HG02610 (cell line): ENCODE data around the gene ANK3.

Experiments used
- ATAC-seq: cut with Tn5 transposase; IDR thresholded peaks from one replicate; pipeline ENCODE4 v1.9.1; 2021; ENCODE audit warnings: mild to moderate bottlenecking, moderate library complexity; ENCODE audit not compliant: unreplicated experiment

ANK3 gene

DNA sequence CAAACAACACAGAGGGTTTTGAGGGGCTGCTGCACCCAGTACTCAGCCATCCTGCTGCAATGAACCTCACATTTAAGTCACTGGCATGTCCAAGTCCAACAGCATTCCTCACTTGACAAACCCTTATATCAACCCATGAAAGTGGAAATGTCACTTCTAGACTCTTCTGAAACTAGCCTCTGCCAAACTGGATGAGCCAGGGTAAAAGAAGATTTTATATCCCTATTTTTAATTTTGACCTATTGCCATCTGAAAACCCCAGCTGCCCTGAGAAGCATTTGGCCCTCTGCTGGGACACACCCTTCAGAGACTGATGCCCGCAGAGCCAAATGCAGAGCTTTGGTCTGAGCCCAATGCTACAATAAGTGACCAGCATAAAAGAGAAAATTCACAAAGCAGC, 201.1 kb downstream of the ANK3 start:
- no peak for ATAC-seq

DNA sequence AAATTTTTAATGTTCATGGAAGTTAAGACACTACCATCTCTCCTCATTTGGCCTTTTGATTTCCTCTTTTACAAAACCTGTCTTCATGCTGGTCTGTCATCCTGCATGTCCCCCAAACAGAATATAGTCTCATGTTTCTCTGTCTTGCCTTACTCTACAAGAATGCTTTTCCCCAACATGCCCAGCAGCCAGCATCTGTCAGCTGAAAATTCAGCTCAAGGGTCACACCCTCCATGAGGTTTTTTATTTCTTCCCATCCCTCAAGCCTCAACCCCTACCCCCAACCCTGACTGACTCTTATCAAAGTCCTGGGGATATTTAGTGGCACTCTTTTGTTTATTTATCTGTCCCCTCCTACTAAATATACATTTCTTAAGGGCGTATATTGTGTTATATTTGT, 202.0 kb downstream of the ANK3 start:
- ATAC-seq, result no peak

DNA sequence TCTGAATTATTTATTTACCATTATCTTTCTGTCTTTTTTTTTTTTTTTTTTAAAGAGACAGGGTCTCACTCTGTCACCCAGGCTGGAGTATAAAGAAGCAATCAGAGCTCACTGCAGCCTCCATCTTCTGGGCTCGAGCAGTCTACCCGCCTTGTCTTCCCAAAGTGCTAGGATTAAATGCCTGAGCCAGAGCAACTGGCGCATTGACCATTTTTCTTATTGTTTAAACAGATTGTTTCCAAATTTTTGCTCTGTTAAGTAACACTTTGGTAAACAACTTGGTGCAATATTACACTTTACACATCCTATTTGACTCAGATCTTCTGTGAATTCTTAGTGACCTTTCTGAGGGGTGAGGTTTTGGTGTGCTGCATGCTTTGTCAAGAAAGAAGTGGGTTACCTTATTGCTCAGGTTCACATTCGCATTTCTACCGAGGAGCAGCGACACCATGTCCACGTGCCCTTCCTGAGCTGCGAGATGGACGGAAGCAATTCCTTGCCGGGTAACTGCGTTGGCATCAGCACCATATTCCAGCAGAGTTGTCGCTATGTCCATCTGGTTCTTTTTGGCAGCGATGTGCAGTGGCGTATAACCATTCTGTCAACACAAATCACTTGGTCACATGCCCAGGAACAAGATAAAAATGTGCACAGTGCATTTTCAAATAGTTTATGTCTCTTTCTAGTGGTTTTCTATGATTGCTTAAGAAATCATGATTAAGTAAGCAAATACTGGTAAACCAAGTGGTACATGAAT, 203.2 kb downstream of the ANK3 start:
- ATAC-seq, result no peak

DNA sequence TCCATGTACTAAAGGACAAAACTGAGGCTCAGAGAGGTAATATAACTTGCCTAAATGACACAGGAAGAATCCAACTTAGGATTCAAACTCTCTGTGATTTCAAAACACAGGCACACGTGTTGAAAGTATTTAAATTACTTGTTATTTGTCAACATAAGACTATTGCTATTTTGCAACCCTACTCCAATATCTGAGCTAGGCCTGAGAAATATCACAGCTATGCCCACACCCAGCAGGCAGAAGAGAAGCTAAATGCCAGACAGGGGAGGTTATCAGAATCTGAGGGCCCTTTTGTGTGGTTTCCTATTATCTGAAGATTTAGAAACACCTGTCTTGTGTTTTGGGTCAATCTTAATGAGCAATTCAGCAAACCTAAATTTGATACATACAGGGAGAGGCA, 204.3 kb downstream of the ANK3 start:
- ATAC-seq, result no peak

DNA sequence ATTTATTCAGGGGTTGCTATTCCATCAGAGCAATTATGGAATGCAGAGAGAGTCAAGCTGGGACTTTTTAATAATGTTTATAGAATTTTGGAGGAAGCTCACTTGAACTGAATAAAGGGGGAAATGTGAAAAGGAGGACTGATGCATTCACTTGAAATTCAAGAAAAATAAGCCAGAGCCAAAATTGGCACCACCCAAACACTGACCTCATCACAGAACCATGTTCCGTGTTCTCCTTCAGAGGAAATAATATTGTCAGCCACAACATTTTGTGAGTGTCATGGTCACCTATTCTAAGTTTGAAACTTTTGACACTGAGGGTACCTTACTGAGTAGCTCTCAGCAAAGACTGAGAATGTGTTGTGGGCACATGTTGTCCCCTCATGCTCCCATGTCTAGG, 207.0 kb downstream of the ANK3 start:
- ATAC-seq, result no peak

DNA sequence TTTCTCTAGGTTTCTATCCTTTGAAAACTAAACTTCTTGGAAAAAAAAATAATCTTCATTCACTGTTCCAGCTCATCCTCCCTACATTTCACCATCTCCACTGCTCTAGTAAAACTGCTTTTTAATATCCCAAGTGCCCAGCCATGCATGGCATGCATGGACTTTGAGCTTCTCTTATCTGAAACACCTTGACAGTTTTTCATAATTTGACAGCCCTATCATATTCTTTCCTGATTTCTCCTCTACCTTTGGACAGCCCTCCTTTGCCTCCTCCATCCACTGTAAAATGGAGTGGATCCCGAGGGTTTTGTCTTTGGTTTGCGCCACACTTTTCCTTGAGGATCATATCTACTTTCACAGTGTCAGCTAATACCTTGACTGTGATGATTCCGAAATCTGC, 212.8 kb downstream of the ANK3 start:
- ATAC-seq, result no peak

DNA sequence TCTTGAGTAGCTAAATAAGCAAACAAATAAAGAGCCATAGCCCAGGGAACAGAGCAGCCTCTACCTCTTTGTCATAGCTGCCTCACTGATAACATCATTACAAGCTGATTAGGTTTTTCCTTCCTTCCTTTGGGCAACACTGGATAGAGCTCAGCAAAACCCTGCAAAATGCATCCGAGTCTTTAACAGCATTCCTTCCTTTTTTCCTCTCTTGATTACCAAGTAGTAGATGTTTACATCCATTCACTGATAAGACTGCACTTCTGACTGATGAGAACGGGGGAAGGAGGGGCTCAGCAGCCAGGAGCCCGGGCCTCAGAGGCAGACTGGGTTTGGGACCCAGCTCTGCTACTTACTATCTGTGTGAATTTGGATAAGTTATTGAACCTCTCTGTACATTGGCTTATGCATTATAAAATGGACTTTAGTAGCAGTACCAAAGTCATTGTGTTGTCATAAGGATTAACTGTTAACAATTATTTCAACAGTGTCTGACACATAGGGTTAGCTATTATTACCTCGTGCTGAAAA, 214.2 kb downstream of the ANK3 start:
- ATAC-seq, result no peak

DNA sequence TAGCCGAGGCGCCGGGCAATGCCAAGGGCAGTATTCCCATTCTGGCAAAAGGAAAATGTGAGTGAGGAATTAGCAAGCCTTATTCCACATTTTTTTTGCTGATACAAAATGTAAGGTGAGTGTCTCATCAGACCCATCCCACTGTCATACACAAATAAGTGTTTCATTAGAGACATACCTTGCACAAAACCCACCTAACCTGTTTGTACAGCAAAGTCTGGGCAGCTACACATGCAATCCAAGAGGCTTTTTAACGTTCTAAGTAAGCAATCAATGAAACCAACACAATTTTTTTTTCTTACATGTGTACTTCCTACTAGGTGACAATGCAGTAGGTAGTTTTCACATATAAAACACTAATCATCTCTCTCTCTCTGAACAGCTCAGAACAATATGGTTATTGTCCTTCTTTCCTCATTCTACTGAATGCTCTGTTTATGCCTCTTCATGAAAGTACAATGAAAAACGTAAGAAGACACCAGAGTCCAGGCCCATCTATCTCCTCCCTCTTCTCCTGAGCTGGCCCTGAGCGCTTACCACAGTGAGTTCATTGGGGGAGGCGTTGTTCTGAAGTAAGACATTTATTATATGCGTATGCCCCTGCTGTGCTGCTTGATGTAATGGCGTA, 217.2 kb downstream of the ANK3 start:
- no peak for ATAC-seq

DNA sequence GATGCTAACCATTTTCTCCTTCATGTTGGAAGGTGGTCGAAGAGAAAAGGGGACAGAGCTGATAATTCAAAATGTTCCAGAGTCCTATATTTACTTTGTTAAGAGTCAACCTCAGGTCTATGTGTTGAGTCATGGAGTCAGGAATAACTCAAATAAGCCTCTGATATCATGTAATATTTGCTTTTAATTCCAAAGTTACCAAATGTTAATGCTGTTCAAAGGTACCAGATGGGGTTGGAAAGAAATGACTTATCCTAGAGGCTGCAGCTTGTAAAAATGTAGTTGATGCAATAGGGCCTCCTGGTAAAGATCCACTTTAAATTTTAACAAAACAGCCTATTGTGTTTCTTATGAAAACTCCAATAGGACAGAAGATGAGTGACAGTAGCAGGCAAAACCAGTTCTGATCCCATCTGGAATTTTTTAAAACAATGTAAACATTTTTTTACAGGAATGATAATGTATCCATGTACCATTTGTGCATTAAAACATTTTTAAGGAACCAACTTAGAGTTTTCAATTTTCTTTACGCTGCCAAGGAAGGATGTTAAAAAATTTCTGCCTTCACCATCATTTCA, 218.2 kb downstream of the ANK3 start:
- no peak for ATAC-seq

DNA sequence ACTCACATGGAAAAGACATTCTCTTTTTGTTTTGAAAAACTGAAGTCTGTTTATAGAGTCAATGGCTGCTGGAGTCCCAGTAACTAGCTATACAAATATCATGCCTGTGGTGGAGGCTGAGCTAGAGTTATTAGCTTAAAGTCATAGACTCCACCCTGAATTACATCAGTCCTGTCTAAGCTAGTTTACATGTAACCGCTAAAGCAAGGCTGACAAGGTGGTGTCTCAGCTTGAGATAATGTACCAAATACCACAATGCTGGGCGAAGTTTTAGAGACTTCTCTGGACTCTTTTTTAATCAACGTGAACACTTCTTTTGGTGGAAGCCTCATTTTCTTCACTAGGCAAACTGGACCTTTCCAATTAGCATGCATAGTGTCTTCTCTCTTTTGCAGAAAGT, 219.4 kb downstream of the ANK3 start:
- no peak for ATAC-seq

DNA sequence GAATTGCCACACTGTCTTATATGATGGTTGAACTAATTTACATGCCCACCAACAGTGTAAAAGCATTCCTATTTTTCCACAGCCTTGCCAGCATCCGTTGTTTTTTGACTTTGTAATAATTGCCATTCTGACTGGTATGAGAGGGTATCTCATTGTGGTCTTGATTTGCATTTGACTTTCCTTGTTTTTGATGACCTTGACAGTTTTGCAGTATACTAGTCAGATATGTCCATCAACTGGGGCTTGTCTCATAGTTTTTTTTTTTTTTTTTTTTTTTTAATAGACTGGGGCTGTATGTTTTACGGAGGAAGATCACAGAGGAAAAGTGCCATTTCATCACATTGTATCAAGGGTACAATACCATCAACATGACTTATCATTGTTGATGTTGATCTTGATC, 220.6 kb downstream of the ANK3 start:
- ATAC-seq, result no peak

DNA sequence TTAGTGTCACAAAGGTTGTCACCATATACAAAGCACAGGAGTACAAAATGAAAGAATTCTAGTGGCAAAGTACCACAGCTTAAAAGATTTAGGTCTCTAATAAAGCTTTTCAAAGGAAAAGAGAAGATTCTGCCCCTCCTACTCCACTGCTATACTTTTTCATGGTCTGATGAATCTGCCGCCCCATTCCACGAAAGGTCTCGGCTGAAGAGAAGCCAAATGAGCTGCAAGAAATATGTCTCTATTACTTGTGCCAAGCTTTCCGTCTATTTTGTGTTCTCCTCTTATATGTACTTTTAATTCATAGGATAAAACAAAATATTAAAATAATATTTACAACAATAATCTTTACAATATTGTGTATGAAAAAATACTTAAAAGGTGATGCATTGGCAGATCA, 222.6 kb downstream of the ANK3 start:
- no peak for ATAC-seq

DNA sequence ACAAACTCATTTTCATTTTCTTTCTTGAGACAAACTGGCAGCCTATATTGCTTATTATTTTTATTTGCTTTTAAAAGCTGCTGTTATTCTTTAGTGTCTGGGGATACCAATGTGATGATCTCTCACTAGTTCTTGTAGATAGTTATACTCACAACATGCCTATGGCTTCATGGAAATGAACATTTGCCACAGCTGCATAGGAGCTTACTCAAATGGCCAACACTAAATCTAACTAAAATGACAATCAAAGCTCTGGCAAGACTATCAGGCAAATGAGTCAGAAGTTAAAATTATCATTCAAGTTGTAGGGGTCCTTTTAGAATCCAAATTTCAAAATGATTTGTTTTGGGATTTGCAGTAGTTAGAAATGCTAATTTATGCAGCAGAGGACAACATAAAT, 225.9 kb downstream of the ANK3 start:
- ATAC-seq, result no peak

DNA sequence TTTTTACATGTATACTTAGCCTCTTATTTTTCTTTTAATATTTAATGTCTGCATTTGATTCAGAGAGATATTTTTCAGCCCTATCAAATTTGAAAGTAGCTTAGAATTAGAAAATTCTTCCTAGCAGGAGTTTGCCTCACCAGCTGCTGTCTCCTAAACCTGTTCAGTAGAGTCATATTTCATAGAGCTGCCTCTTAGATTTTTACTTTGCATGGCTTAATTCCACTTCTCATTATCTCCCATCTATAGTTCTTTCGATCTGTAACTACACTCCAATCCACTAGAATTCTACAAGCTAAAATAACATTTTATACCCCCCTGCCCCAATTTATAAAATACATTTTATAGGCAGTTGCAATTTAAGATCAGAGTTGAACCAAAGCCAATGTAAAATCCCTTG, 227.0 kb downstream of the ANK3 start:
- no peak for ATAC-seq

DNA sequence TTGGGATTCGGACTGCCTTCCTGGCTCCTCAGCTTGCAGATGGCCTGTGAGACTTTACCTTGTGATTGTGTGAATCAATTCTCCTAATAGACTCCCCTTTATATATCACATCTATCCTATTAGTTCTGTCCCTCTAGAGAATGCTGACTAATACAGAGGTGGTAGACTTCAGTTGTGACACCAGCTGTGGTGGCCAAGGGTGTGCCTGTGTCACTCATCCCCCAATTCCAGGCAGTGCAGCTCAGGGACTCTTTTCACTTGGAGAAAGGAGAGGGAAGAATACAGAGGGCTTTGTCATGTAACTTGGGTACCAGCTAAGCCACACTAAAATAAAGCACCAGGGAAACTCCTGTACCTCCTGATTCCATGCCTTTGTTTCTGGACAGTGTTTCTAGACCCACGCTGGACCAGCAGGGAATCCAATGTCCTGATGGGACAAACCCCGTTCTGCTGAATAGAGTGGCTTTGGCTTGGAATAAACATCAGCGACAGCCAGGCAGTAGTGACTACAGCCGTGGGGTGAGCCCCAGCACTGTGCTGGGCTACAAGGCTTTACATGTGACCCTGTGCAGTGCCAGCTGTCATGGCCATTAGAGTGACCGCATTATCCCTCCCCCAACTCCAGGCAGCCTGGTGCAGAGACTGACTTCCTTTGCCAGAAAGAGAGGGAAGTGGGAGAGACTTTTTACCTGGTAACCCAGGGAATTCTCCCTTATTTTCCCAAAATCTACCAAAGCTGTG, 233.6 kb downstream of the ANK3 start:
- no peak for ATAC-seq

DNA sequence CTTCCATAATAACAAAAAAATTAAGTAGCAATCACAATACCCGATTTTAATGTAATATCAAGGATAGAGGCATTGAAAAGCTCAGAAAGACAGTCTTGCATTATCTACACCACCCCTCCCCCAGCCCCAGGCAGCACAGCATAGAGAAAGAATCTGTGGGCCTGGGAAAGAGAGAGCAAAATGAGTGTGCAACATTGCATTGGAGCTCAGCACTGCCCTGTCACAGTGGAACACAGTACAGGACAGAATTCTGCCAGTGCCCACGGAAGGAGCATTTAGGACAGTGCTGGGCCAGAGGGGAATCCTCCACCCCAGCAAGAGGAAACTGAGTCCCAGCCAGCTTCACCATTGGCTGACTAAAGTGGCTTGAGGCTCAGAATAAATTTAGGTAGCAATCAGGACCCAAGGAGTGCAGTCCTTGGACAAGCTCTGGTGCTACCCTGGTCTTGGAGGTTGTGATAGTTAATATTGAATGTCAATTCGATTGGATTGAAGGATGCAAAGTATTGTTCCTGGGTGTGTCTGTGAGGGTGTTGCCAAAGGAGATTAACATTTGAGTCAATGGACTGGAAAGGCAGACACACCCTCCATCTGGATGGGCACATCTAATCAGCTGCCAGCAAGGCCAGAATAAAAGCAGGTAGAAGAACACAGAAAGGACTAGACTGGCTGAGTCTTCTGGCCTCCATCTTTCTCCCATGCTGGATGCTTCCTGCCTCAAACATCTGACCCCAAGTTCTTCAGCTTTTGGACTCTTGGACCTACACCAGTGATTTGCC, 234.4 kb downstream of the ANK3 start:
- no peak for ATAC-seq

DNA sequence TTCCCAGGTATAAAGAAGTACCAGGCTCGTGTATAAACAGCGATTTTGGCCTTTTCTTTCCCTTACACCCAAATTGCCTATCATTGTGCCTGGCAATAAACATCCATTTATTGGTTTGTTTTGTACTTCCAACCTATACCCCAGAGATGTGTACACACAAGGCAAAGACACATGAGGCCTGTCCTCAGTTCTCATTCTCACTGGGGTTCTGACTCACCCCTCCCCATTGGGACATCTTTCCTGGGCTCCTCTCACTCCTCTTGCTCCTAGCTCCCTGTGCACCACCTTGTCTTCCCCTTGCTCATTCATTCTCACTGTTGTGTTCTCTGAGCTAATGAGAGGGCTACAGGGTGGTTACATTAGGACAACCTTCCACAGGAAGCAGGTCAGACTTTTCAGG, 240.7 kb downstream of the ANK3 start:
- no peak for ATAC-seq

DNA sequence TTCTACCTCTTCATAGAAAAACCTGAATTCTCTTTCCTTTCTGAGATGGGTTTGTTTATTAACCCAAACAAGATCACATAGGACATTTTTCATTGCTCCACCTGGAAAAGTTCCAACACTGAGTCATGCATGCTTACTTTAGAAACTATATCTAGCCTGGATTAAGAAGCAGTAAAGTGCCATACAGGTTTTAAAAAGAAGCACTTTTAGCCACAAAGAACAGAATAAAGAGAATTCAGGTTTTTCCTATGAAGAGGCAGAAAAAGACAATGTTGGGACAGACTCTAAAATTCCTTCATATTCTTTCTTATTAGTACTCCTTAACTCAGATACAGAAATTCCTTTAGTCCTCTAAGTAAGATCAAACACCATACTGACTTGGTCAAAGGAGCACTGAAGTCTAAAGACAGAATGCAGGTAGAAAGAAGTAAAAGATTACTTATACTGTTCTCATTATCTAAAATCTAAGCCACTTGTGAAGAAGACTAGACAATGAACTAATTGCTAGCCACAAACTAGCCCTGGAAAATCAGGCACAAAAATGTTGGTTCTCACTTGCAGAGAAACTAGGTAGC, 241.3 kb downstream of the ANK3 start:
- ATAC-seq, result no peak

DNA sequence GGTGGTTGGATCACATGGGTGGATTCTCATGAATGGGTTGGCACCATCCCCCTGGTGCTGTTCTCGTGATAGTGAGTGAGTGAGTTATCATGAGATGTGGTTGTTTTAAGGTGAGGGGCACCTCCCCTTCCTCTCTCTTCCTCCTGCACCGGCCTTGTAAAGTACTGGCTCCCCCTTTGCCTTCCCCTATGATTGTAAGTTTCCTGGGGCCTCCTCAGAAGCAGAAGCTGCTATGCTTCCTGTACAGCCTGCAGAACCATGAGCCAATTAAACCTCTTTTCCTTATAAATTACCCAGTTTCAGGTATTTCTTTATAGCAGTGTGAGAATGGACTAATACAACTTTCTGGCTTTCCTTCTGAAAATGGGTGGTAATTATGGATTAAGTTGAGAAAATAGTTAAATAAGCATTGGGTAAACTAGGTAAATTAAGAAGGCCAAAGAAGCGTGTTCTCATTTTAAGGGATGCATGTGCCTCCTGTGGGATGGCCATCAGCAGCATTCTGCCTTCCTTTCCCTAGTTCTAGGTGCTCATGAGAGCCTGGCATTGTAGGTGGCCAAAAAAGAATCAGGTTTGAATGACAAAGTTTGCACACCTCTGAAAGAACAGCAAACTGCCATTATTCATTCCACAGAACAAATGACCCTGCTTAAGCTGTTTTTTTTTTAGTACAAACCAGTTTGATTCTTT, 242.0 kb downstream of the ANK3 start:
- ATAC-seq, result no peak

DNA sequence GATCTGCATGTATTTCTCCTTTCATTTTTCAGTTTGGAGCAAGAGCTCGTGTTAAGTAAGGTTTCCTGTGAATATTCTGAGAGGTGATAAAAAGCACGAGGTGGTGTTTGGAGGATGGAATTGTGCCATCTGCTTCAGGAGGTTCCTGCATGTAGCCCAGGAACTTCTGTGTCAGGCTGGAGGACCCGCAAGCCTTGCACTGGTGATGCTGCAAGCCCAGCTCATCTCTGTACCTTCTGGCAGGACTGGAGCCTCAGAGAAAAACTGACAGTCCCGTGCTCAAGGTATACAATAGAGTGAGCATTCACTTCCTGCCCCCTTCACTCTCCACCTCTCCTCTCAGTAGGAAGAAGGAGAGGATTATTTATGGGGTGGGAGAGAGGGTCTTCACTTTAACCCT, 242.7 kb downstream of the ANK3 start:
- no peak for ATAC-seq
